ENCODE results near the gene CPHXL. TPM values are rescaled to one million over a fixed set of nuclear protein-coding genes. Genes with fewer than 3 reads are reported as not detected.

CPHXL gene
- total and polyA plus RNA-seq, 11 donors = not detected

- no peaks in the 10 kb centered on the region for H3K9me3 ChIP-seq
- TF ChIP-seq POLR2A (IDR thresholded peaks at IDR 0.05) = no peak
- no peak for TF ChIP-seq CTCF (IDR thresholded peaks at IDR 0.05)
- no peaks in the 10 kb centered on the region for H3K27me3 ChIP-seq
- no peak within 1 kb of the TSS for H3K27ac ChIP-seq
- no peaks in the 10 kb centered on the region for H3K36me3 ChIP-seq
- intact Hi-C loops (cut with DNase I) = no loop called here
- no peak for DNase-seq
- H3K4me3 ChIP-seq = no peak within 1 kb of the TSS
- no peak for ATAC-seq
- 90 to 96% (median 93%) methylated on average over 4 of the region's 4 CpGs for WGBS, 4 donors
- peaks cover 0 to 11% (median 0%) of the 10 kb centered on the region in 12 donors for H3K4me1 ChIP-seq
Observed at GRCh38 chr16:75676909-75677308, 49.4 kb downstream of the CPHXL start, which contains the start of gene CPHXL2. CPHXL2 (minus strand) TSS chr16:75677009; CDS start chr16:75676999, 10 bp downstream.

- DNase-seq = no peak
- intact Hi-C loops (cut with DNase I) = no loop called here
- ATAC-seq = no peak
Observed at GRCh38 chr16:75667503-75667902, 58.8 kb downstream of the CPHXL start.

More at GRCh38 chr16:75667503-75667902, 58.8 kb downstream of the CPHXL start:
- Histone ChIP-seq H3K27me3 (no peaks in the 10 kb centered on the region), H3K4me1 (peaks cover 0 to under 1% (median 0%) of the 10 kb centered on the region in 12 donors), H3K4me3 (no peak overlapping the region), H3K36me3 (peaks cover 0 to 3% (median 0%) of the 10 kb centered on the region in 9 donors), H3K27ac (no peak overlapping the region), H3K9me3 (no peaks in the 10 kb centered on the region)
- TF ChIP-seq POLR2A (IDR thresholded peaks at IDR 0.05) = no peak
- TF ChIP-seq CTCF (IDR thresholded peaks at IDR 0.05) = no peak

Other genes with a start within 250 kb of the CPHXL start
- 1 to 10 TPM in 3 of 9 donors, under 1 TPM in 6; 0.32 to 1.8 (median 0.88) TPM for gene CHST6, start 231.0 kb downstream of the CPHXL start, total RNA-seq
- gene CHST6, start 231.0 kb downstream of the CPHXL start, polyA plus RNA-seq = 1 to 10 TPM in 1 of 2 donors, under 1 TPM in 1; 0.46 to 1.1 TPM
- under 1 TPM in 6 of 9 donors, not detected in 3; 0.15 to 0.96 (median 0.44) TPM for gene CHST5, start 190.4 kb downstream of the CPHXL start, total RNA-seq
- under 1 TPM; 0.18 to 0.61 TPM for gene CHST5, start 190.4 kb downstream of the CPHXL start, polyA plus RNA-seq
- gene TMEM231, start 170.2 kb downstream of the CPHXL start, total RNA-seq = 1 to 10 TPM; 4.4 to 9.1 (median 7.1) TPM
- gene TMEM231, start 170.2 kb downstream of the CPHXL start, polyA plus RNA-seq = 1 to 10 TPM; 1.7 to 8.0 TPM
- gene GABARAPL2, start 160.1 kb downstream of the CPHXL start, total RNA-seq = 100 to 1,000 TPM; 145 to 256 (median 210) TPM
- gene GABARAPL2, start 160.1 kb downstream of the CPHXL start, polyA plus RNA-seq = 100 to 1,000 TPM; 141 to 235 TPM
- 10 to 100 TPM; 16.8 to 37.5 (median 24.1) TPM for gene ADAT1, start 103.2 kb downstream of the CPHXL start, total RNA-seq
- gene ADAT1, start 103.2 kb downstream of the CPHXL start, polyA plus RNA-seq = 10 to 100 TPM in 1 of 2 donors, 1 to 10 TPM in 1; 8.0 to 15.3 TPM
- gene KARS1, start 78.8 kb downstream of the CPHXL start, total RNA-seq = 100 to 1,000 TPM; 111 to 152 (median 129) TPM
- gene KARS1, start 78.8 kb downstream of the CPHXL start, polyA plus RNA-seq = 100 to 1,000 TPM in 1 of 2 donors, 10 to 100 TPM in 1; 93.2 to 154 TPM
- 10 to 100 TPM; 57.0 to 76.7 (median 73.1) TPM for gene TERF2IP, start 78.7 kb downstream of the CPHXL start, total RNA-seq
- 10 to 100 TPM; 52.0 to 79.2 TPM for gene TERF2IP, start 78.7 kb downstream of the CPHXL start, polyA plus RNA-seq
- gene CPHXL2, start 49.5 kb downstream of the CPHXL start, total RNA-seq = not detected
- not detected for gene CPHXL2, start 49.5 kb downstream of the CPHXL start, polyA plus RNA-seq
- gene DUXB, start 25.0 kb downstream of the CPHXL start, total RNA-seq = not detected
- gene DUXB, start 25.0 kb downstream of the CPHXL start, polyA plus RNA-seq = not detected